T-helper 17 cell (primary cell): Measurements from ENCODE around the gene NUP98. TPM values are rescaled to one million over a fixed set of nuclear protein-coding genes. Genes with fewer than 3 reads are reported as not detected.
A peak's percentile ranks its signal among the peaks of the same experiment; 100 is the strongest.
"Not testable (repeated sequence)": the region's sequence is repeated elsewhere in the genome, so short reads cannot be mapped to it uniquely, and the experiment has no call there.

Source experiments
- ATAC-seq: fragments of 150-1000 bp; cut with Tn5 transposase; 2 replicates; pipeline ENCODE4 v1.10.0; 2021; ENCODE audit warnings: mild to moderate bottlenecking, moderate library complexity
- DNase-seq, 3 donors: peaks; one replicate each; pipeline versions ENCODE4 v3.0.0 to v3.0.0-alpha.2; 2020 to 2021
- H3K9me3 ChIP-seq: one replicate; pipeline ENCODE4 v1.7.0; 2013; ENCODE audit warnings: low read length, mild to moderate bottlenecking; ENCODE audit not compliant: control insufficient read depth, poor library complexity, severe bottlenecking
- H3K27ac Mint-ChIP-seq: one replicate; pipeline ENCODE4 v1.8.0; 2022; ENCODE audit warnings: mild to moderate bottlenecking, moderate library complexity, mixed read lengths
- H3K27me3 Mint-ChIP-seq: one replicate; pipeline ENCODE4 v1.8.0; 2022; ENCODE audit warnings: mixed read lengths
- H3K36me3 Mint-ChIP-seq: one replicate; pipeline ENCODE4 v1.8.0; 2022; ENCODE audit warnings: low read depth, mixed read lengths
- H3K4me1 Mint-ChIP-seq: one replicate; pipeline ENCODE4 v1.8.0; 2022; ENCODE audit warnings: mild to moderate bottlenecking, mixed read lengths
- H3K4me3 Mint-ChIP-seq: one replicate; pipeline ENCODE4 v1.8.0; 2022; ENCODE audit warnings: mild to moderate bottlenecking, moderate library complexity, mixed read lengths
- total RNA-seq, 4 donors: library from RNA in 2 of 4; stranded (reverse) in 2 of 4; gene quantifications; one replicate each; pipeline ENCODE4 v1.2.3 and lab custom pipeline; 2022 to 2026

Gene NUP98
- total RNA-seq, 2 donors from 2014 or later, result 120 to 128 TPM

GRCh38 chr11:3803726-3804495 lies 6.6 kb upstream of the NUP98 start:
- H3K4me1 Mint-ChIP-seq, result peaks cover 10% of the 10 kb centered on the region
- H3K4me3 Mint-ChIP-seq, result no peak overlapping the region
- H3K27me3 Mint-ChIP-seq, result no peaks in the 10 kb centered on the region
- no peak overlapping the region for H3K27ac Mint-ChIP-seq
- DNase-seq (no peak), ATAC-seq (no peak)
- H3K36me3 Mint-ChIP-seq, result no peaks in the 10 kb centered on the region
- H3K9me3 ChIP-seq, result no peaks in the 10 kb centered on the region

- H3K27me3 Mint-ChIP-seq, result no peaks in the 10 kb centered on the region
- no peak for DNase-seq
- H3K4me1 Mint-ChIP-seq, result peaks cover 11% of the 10 kb centered on the region
- H3K4me3 Mint-ChIP-seq, result no peak overlapping the region
- ATAC-seq, result no peak
- H3K9me3 ChIP-seq, result no peaks in the 10 kb centered on the region
- H3K27ac Mint-ChIP-seq, result no peak overlapping the region
- H3K36me3 Mint-ChIP-seq, result no peaks in the 10 kb centered on the region
Measured at GRCh38 chr11:3802011-3802790, 4.8 kb upstream of the NUP98 start.

DNA sequence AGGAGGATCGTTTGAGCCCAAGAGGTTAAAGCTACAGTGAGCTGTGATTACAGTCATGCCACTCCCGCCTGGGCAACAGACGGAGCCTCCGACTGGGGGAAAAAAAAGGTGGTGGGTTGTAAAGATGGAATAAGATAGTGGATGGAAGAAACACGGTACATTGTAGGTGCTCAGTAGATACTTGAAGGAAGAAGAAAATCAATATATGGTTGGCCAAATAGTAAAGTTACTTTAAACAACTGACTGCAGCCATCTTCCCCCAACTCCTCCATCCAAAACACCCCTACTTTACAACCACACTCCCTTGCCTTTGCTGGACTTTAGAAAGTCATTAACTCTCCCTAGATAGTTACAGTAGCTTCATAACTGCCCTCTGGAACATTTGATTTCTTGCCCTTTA lies 2.5 kb upstream of the NUP98 start:
- no peak for DNase-seq
- H3K27ac Mint-ChIP-seq, result peak overlapping the region; percentile 32
- no peaks in the 10 kb centered on the region for H3K36me3 Mint-ChIP-seq
- no peak for ATAC-seq
- no peaks in the 10 kb centered on the region for H3K9me3 ChIP-seq
- H3K27me3 Mint-ChIP-seq, result no peaks in the 10 kb centered on the region
- H3K4me1 Mint-ChIP-seq, result peaks cover 23% of the 10 kb centered on the region
- no peak overlapping the region for H3K4me3 Mint-ChIP-seq

- ATAC-seq (no peak), DNase-seq (no peak)
- Mint-ChIP-seq H3K27ac (peak overlapping the region; percentile 99), H3K4me3 (peak overlapping the region; percentile 95), H3K4me1 (peaks cover 28% of the 10 kb centered on the region), H3K27me3 (no peaks in the 10 kb centered on the region), H3K36me3 (no peaks in the 10 kb centered on the region)
- H3K9me3 ChIP-seq, result no peaks in the 10 kb centered on the region
Measured at GRCh38 chr11:3799143-3799542, 1.8 kb upstream of the NUP98 start.

DNA sequence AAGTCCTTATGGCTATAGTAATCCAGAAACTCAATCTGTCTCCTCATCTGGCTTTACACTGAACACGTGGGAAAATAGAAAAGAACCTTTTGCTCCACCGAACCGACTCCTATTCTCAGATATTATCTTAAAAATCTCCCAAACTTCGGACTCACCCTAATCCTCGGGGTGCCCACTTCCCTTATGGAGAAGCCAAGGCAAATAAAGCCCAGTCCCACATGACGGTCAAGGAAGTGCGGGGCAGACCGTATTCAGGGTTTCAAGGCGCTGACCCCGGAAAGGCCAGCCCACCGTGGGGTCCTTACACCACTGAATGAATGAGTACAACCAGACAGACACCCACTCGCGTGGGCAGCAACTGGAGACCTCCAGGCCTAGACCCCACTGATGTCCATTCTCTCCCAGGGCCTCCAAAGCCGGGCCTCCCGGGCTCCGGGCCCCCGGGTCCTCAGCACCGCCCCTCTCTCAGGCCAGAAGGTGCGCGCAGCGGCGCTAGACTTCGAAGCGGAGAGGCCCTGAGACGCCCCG lies 489 bp downstream of the NUP98 start:
- H3K9me3 ChIP-seq, result no peaks in the 10 kb centered on the region
- H3K27ac Mint-ChIP-seq, result peak overlapping the region; percentile 99
- ATAC-seq (peak; percentile 29), DNase-seq (no peak)
- H3K4me3 Mint-ChIP-seq, result peak overlapping the region; percentile 95
- H3K36me3 Mint-ChIP-seq, result no peaks in the 10 kb centered on the region
- H3K27me3 Mint-ChIP-seq, result no peaks in the 10 kb centered on the region
- H3K4me1 Mint-ChIP-seq, result peaks cover 27% of the 10 kb centered on the region

DNA sequence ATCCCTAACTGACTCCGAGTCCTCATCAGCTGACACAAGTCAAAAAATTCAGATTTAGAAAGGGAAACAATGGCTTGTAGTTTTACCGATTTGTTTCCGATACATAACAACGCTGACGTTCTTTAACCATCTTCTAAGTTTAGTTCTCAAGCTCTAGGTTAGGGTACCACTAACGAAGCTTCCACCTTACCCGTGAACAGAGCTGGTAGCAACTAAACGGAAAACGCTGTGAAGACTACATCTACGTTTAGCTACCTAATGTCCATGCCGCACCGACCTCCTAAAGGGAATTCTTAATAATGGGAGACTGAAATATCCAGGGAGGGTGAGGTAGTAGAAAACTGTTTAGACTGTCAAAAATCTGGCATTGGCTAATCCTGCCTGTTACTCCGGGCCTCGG lies 1.0 kb downstream of the NUP98 start:
- no peaks in the 10 kb centered on the region for H3K27me3 Mint-ChIP-seq
- peak overlapping the region; percentile 99 for H3K27ac Mint-ChIP-seq
- peak overlapping the region; percentile 95 for H3K4me3 Mint-ChIP-seq
- no peak for ATAC-seq
- no peaks in the 10 kb centered on the region for H3K9me3 ChIP-seq
- no peak for DNase-seq
- H3K4me1 Mint-ChIP-seq, result peaks cover 27% of the 10 kb centered on the region
- no peaks in the 10 kb centered on the region for H3K36me3 Mint-ChIP-seq

- H3K9me3 ChIP-seq, result no peaks in the 10 kb centered on the region
- H3K27ac Mint-ChIP-seq, result peak overlapping the region; percentile 99
- peaks cover 27% of the 10 kb centered on the region for H3K4me1 Mint-ChIP-seq
- ATAC-seq, result no peak
- H3K27me3 Mint-ChIP-seq, result no peaks in the 10 kb centered on the region
- peak overlapping the region; percentile 95 for H3K4me3 Mint-ChIP-seq
- H3K36me3 Mint-ChIP-seq, result no peaks in the 10 kb centered on the region
- DNase-seq, result no peak
Measured at GRCh38 chr11:3796002-3796311, 1.4 kb downstream of the NUP98 start.

- no peaks in the 10 kb centered on the region for H3K27me3 Mint-ChIP-seq
Measured at GRCh38 chr11:3795131-3796001, 2.0 kb downstream of the NUP98 start.

DNA sequence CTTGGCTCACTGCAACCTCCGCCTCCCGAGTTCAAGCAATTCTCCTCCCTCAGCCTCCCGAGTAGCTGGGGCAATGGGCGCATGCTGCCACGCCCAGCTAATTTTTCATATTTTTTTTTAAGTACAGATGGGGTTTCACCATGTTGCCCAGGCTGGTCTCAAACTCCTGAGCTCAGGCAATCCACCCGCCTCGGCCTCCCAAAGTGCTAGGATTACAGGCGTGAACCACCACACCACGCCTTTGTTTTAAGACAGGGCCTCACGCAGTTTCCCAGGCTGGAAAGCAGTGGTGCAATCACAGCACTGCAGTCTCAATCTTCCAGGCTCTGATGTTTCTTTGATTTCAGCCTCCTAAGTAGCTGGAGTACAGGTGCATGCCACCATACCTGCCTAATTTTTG lies 3.0 kb downstream of the NUP98 start:
- not testable (repeated sequence) for ATAC-seq, H3K9me3 ChIP-seq, H3K27ac Mint-ChIP-seq, DNase-seq, H3K27me3 Mint-ChIP-seq, H3K36me3 Mint-ChIP-seq
- Mint-ChIP-seq H3K4me3 (peak overlapping the region; percentile 12), H3K4me1 (peaks cover 27% of the 10 kb centered on the region)

More at GRCh38 chr11:3795131-3796001, 2.0 kb downstream of the NUP98 start:
- H3K9me3 ChIP-seq, result no peaks in the 10 kb centered on the region
- peak overlapping the region; percentile 99 for H3K27ac Mint-ChIP-seq
- DNase-seq (no peak), ATAC-seq (no peak)
- H3K36me3 Mint-ChIP-seq, result no peaks in the 10 kb centered on the region
- peak overlapping the region; percentile 95 for H3K4me3 Mint-ChIP-seq
- peaks cover 27% of the 10 kb centered on the region for H3K4me1 Mint-ChIP-seq

- Mint-ChIP-seq H3K27ac (peak overlapping the region; percentile 98), H3K36me3 (no peaks in the 10 kb centered on the region), H3K4me1 (peaks cover 39% of the 10 kb centered on the region), H3K27me3 (no peaks in the 10 kb centered on the region), H3K4me3 (peak overlapping the region; percentile 59)
- H3K9me3 ChIP-seq, result no peaks in the 10 kb centered on the region
- ATAC-seq (no peak), DNase-seq (no peak)
Measured at GRCh38 chr11:3786781-3787428, 10.4 kb downstream of the NUP98 start.

- DNase-seq (no peak), ATAC-seq (no peak)
- Mint-ChIP-seq H3K4me1 (peaks cover 35% of the 10 kb centered on the region), H3K27me3 (no peaks in the 10 kb centered on the region), H3K4me3 (peak overlapping the region; percentile 4), H3K36me3 (peaks cover 1% of the 10 kb centered on the region), H3K27ac (peak overlapping the region; percentile 98)
- no peaks in the 10 kb centered on the region for H3K9me3 ChIP-seq
Measured at GRCh38 chr11:3783611-3784010, 13.7 kb downstream of the NUP98 start.

- no peaks in the 10 kb centered on the region for H3K27me3 Mint-ChIP-seq
- no peak for ATAC-seq
- H3K36me3 Mint-ChIP-seq, result peaks cover 4% of the 10 kb centered on the region
- peak overlapping the region; percentile 11 for H3K27ac Mint-ChIP-seq
- DNase-seq, result no peak
- H3K4me3 Mint-ChIP-seq, result no peak overlapping the region
- H3K4me1 Mint-ChIP-seq, result peaks cover 36% of the 10 kb centered on the region
- H3K9me3 ChIP-seq, result no peaks in the 10 kb centered on the region
Measured at GRCh38 chr11:3782963-3783362, 14.4 kb downstream of the NUP98 start.
